K562 (cell line): ENCODE data around the gene CDH3. TPM values are rescaled to one million over a fixed set of nuclear protein-coding genes. Genes with fewer than 3 reads are reported as not detected.

Experiments used
- ATAC-seq: fragments of 200-7000 bp; cut with Tn5 transposase; 3 replicates; pipeline ENCODE4 v1.9.1; 2020; ENCODE audit warnings: moderate library complexity
- BruUV-seq: library from RNA; stranded (reverse); fragments of 400-500 nt; replicated peaks from 2 replicates; lab custom pipeline; 2021; lab: Mats Ljungman, UMichigan
- CTCF ChIA-PET: fragments of 300-600 bp; formaldehyde crosslinking; extraction: SDS; loops from one replicate; lab custom pipeline; 2021; ENCODE audit warnings: low intra/inter-chr PET ratio; lab: Yijun Ruan, JAX
- POLR2A ChIA-PET: fragments of 300-600, 350-650 bp; sonication (Branson Sonifier 250); formaldehyde crosslinking; extraction: SDS; loops from one replicate; lab custom pipeline; 2021; ENCODE audit warnings: antibody characterized with exemption, inconsistent platforms; lab: Yijun Ruan, JAX
- DNase-seq, 4 experiments: peaks; one replicate each; pipeline versions ENCODE4 v3.0.0 to v3.0.0-alpha.2; 2011 to 2018; ENCODE audit warnings: low spot score in 3 of 4, mixed read lengths in 3 of 4; ENCODE audit errors: extremely low read depth in 1 of 4
- FAIRE-seq: peaks from 2 replicates; lab custom pipeline; 2011; peaks lifted over from hg19 to GRCh38; lab: Jason Lieb, UNC
- H2AFZ ChIP-seq: 2 replicates; pipeline ENCODE4 v1.6.0; 2011; ENCODE audit warnings: low read depth, low read length, control low read depth, inconsistent platforms
- H3K27ac ChIP-seq: fragments of 200-600 bp; 3 replicates; pipeline ENCODE4 v1.8.0; 2011; ENCODE audit warnings: low read depth, mild to moderate bottlenecking, control low read depth, inconsistent platforms, low read length, moderate library complexity, mixed read lengths; ENCODE audit errors: extremely low read depth
- H3K27me3 ChIP-seq, 2 experiments: fragments of 300-600 bp in 1 of 2; 2 replicates in 1 of 2; 3 replicates in 1 of 2; pipeline versions ENCODE4 v1.6.0 to v1.8.0; 2011; ENCODE audit warnings: inconsistent platforms in 2 of 2, low read length in 2 of 2, mild to moderate bottlenecking in 1 of 2, mixed read lengths in 1 of 2, moderate library complexity in 1 of 2; ENCODE audit not compliant: control insufficient read depth in 2 of 2, insufficient read depth in 2 of 2
- H3K36me3 ChIP-seq: fragments of 300-600 bp; 3 replicates; pipeline ENCODE4 v1.8.0; 2011; ENCODE audit warnings: mild to moderate bottlenecking, low read length, inconsistent platforms; ENCODE audit not compliant: control insufficient read depth, insufficient read depth
- H3K4me1 ChIP-seq, 2 experiments: fragments of 200-600 bp in 1 of 2; replicated peaks in 1 of 2; 2 replicates in 1 of 2; 3 replicates in 1 of 2; pipeline versions ENCODE4 v1.5.1 to v1.8.0; 2011; ENCODE audit warnings: inconsistent platforms in 2 of 2, low read length in 2 of 2, mild to moderate bottlenecking in 1 of 2, mixed read lengths in 1 of 2, moderate library complexity in 1 of 2; ENCODE audit not compliant: control insufficient read depth in 2 of 2, insufficient read depth in 2 of 2
- H3K4me2 ChIP-seq: 2 replicates; pipeline ENCODE4 v1.6.1; 2011; ENCODE audit warnings: low read length, control low read depth, inconsistent platforms, mixed read lengths; ENCODE audit not compliant: insufficient read depth
- H3K4me3 ChIP-seq: fragments of 200-600 bp; sonication (generic), shearing (Covaris generic); 2 replicates; pipeline ENCODE4 v1.5.1; 2016; ENCODE audit warnings: control low read depth, inconsistent platforms
- H3K79me2 ChIP-seq: fragments of 200-600 bp; 3 replicates; pipeline ENCODE4 v1.8.0; 2011; ENCODE audit warnings: low read length, inconsistent platforms; ENCODE audit not compliant: control insufficient read depth, insufficient read depth
- H3K9ac ChIP-seq, 2 experiments: 2 replicates each; pipeline versions ENCODE4 v1.6.0 to v1.6.1; 2011; ENCODE audit warnings: low read depth in 2 of 2, low read length in 2 of 2, control low read depth in 1 of 2, inconsistent platforms in 1 of 2, mild to moderate bottlenecking in 1 of 2, mixed read lengths in 1 of 2; ENCODE audit not compliant: insufficient read depth in 1 of 2
- H3K9me1 ChIP-seq: one replicate; pipeline ENCODE4 v1.6.0; 2011; ENCODE audit warnings: inconsistent platforms, mild to moderate bottlenecking, low read length, moderate library complexity; ENCODE audit not compliant: control insufficient read depth, insufficient read depth
- H3K9me3 ChIP-seq: replicated peaks from 2 replicates; pipeline ENCODE4 v1.5.1; 2011; ENCODE audit warnings: low read depth, low read length, inconsistent platforms; ENCODE audit not compliant: control insufficient read depth, insufficient read depth
- H4K20me1 ChIP-seq: replicated peaks from 2 replicates; pipeline ENCODE4 v1.6.1; 2011; ENCODE audit warnings: low read length, inconsistent platforms, mixed read lengths; ENCODE audit not compliant: control insufficient read depth, insufficient read depth
- ETV5 ChIP-seq: sonication (generic); formaldehyde crosslinking; IDR thresholded peaks from 2 replicates; pipeline ENCODE4 v1.4.0; 2020; ENCODE audit warnings: low read depth, mild to moderate bottlenecking, missing genetic modification reagents
- HMGN3 ChIP-seq: IDR thresholded peaks from 2 replicates; pipeline ENCODE4 v1.6.1; 2011; ENCODE audit warnings: borderline replicate concordance, low read depth, mild to moderate bottlenecking, mixed read lengths, low read length; ENCODE audit not compliant: insufficient read length; ENCODE audit errors: extremely low read depth
- NFE2 ChIP-seq: IDR thresholded peaks from 2 replicates; pipeline ENCODE4 v1.6.1; 2014; ENCODE audit warnings: antibody characterized with exemption, low read depth
- SMARCE1 ChIP-seq: fragments of 450-650 bp; IDR thresholded peaks from 2 replicates; pipeline ENCODE4 v1.7.1; 2016; ENCODE audit warnings: mild to moderate bottlenecking
- WGBS: fragments of 100-300 bp; shearing (Covaris generic); methylation state at CpG from one replicate; pipeline ENCODE4 v1.1.6; 2016; ENCODE audit warnings: low coverage, mixed read lengths; ENCODE audit not compliant: insufficient coverage; ENCODE audit errors: missing lambda C conversion rate; 5-methylcytosine and 5-hydroxymethylcytosine counted together
- in situ Hi-C: fragments of 300-500 bp; cut with MboI; formaldehyde crosslinking; loops from 4 replicates; pipeline ENCODE4 v1.15.0; 2018; ENCODE audit warnings: inconsistent platforms, mixed read lengths
- intact Hi-C: fragments of 100-400 bp; cut with micrococcal nuclease; formaldehyde crosslinking; loops from 2 replicates; pipeline ENCODE4 v1.14.2; 2022
- polyA plus RNA-seq, 8 experiments: library from polyadenylated mRNA; depleted of rRNA in 4 of 8; stranded (reverse) in 5 of 8; unstranded in 3 of 8; fragments of >200 nt; fragmentation: Nextera tagmentation in 2 of 8; fragmentation: Illumina TruSeq in 1 of 8; extraction: Ambion mirVana in 2 of 8; extraction: Trizol in 1 of 8; gene quantifications; 2 replicates each; pipeline versions ENCODE4 v1.2.1 to v1.2.3, GENCODE V29; 2011 to 2014; ENCODE audit warnings: inconsistent platforms in 1 of 8, missing spikeins in 1 of 8
- total RNA-seq, 7 experiments: library from RNA; depleted of rRNA in 6 of 7; stranded (reverse); fragments of >200 nt in 6 of 7; fragmentation: Illumina TruSeq in 2 of 7; extraction: Trizol in 2 of 7; gene quantifications; 2 replicates each; pipeline versions ENCODE4 v1.2.1 to v1.2.3, GENCODE V29; 2011 to 2021; ENCODE audit warnings: low replicate concordance in 1 of 7
- TF ChIP-seq, protein P1 (sequence below): fragments of 450-650 bp; formaldehyde crosslinking; conservative IDR thresholded peaks from 2 replicates; pipeline ENCODE4 v1.4.0; 2022; ENCODE audit warnings: mild to moderate bottlenecking, missing genetic modification characterization
- TF ChIP-seq, protein P2 (sequence below), 2 experiments: fragments of 450-650 bp; IDR thresholded peaks; 2 replicates each; pipeline ENCODE4 v1.6.1; 2016

Gene CDH3
- total and polyA plus RNA-seq, 9 of the 15 experiments (the other 6 are each of a cell fraction or from before 2014, with no cell fraction given) = 0.06 to 0.09 TPM; not detected in 7

DNA sequence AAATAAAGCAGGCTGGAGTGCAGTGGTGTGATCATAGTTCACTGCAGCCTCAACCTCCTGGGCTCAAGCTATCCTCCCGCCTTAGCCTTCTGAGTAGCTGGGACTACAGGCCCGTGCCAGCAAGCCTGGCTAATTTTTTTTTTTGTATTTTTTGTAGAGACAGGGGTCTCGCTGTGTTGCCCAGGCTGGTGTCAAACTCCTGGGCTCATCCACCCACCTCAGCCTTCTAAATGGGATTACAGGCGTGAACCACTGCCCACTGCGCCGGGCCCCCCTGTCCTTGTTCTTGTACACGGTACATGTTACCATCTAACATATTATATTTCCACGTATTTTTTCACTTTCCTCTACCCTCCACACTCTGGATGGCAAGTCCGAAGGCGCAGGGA is 3.1 kb upstream of the CDH3 start:
- no peak overlapping the region for H3K4me2 ChIP-seq
- no peaks in the 10 kb centered on the region for H3K36me3 ChIP-seq
- 6% methylated on average over 10 of the region's 10 CpGs for WGBS
- H3K9me3 ChIP-seq = no peaks in the 10 kb centered on the region
- no peak overlapping the region for H3K9ac ChIP-seq
- H3K27ac ChIP-seq = no peak overlapping the region
- no peaks in the 10 kb centered on the region for H4K20me1 ChIP-seq
- H2AFZ ChIP-seq = no peak overlapping the region
- H3K27me3 ChIP-seq = peaks cover 41 to 67% of the 10 kb centered on the region in 2 experiments
- no peak for FAIRE-seq
- no peak for ATAC-seq
- POLR2A ChIA-PET = no interaction called here
- in situ Hi-C loops (no loop called here), intact Hi-C loops (no loop called here)
- TF ChIP-seq, protein P1, sequence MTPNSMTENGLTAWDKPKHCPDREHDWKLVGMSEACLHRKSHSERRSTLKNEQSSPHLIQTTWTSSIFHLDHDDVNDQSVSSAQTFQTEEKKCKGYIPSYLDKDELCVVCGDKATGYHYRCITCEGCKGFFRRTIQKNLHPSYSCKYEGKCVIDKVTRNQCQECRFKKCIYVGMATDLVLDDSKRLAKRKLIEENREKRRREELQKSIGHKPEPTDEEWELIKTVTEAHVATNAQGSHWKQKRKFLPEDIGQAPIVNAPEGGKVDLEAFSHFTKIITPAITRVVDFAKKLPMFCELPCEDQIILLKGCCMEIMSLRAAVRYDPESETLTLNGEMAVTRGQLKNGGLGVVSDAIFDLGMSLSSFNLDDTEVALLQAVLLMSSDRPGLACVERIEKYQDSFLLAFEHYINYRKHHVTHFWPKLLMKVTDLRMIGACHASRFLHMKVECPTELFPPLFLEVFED (CRISPR knock-in tag) = no peak
- TF ChIP-seq NFE2 (no peak), HMGN3 (no peak), ETV5 (CRISPR knock-in tag) (no peak), SMARCE1 (no peak)
- TF ChIP-seq, protein P2, sequence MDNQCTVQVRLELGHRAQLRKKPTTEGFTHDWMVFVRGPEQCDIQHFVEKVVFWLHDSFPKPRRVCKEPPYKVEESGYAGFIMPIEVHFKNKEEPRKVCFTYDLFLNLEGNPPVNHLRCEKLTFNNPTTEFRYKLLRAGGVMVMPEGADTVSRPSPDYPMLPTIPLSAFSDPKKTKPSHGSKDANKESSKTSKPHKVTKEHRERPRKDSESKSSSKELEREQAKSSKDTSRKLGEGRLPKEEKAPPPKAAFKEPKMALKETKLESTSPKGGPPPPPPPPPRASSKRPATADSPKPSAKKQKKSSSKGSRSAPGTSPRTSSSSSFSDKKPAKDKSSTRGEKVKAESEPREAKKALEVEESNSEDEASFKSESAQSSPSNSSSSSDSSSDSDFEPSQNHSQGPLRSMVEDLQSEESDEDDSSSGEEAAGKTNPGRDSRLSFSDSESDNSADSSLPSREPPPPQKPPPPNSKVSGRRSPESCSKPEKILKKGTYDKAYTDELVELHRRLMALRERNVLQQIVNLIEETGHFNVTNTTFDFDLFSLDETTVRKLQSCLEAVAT (IDR thresholded peaks at IDR 0.05) = no peak
- H3K4me3 ChIP-seq = no peak overlapping the region
- CTCF ChIA-PET = no interaction called here
- peaks cover 0 to 24% of the 10 kb centered on the region in 2 experiments; a peak in 1 of 5 replicates for H3K4me1 ChIP-seq
- H3K79me2 ChIP-seq = no peaks in the 10 kb centered on the region
- H3K9me1 ChIP-seq = no peaks in the 10 kb centered on the region
- BruUV-seq = no TSS peak
- no peak for DNase-seq
